ENCODE results near the gene CDR2.

- TF ChIP-seq ZBTB17 (tag by site-specific recombination; IDR thresholded peaks at IDR 0.05): no peak
- TF ChIP-seq ZBTB7A (tag by site-specific recombination; IDR thresholded peaks at IDR 0.05; ENCODE audit: low read depth): no peak
Observed at GRCh38 chr16:22353191-22353919, 21.1 kb downstream of the CDR2 start.
